Lung (tissue), 12 donors: ENCODE measurements around the gene TOMM5. TPM values are rescaled to one million over a fixed set of nuclear protein-coding genes. Genes with fewer than 3 reads are reported as not detected.

ENCODE experiments used
- ATAC-seq: fragments of 200-7000 bp; cut with Tn5 transposase; one replicate; pipeline ENCODE4 v1.9.1; 2020; ENCODE audit warnings: moderate number of reproducible peaks; ENCODE audit not compliant: insufficient read depth, low FRiP score
- DNase-seq, 3 donors: peaks; one replicate each; pipeline ENCODE4 v3.0.0-alpha.2; 2013 to 2017
- H3K27ac ChIP-seq, 2 donors: one replicate each; pipeline ENCODE4 v1.5.1; 2013; ENCODE audit warnings: mild to moderate bottlenecking in 2 of 2, moderate library complexity in 2 of 2, control low read depth in 1 of 2, inconsistent platforms in 1 of 2, low read depth in 1 of 2, low read length in 1 of 2
- H3K27me3 ChIP-seq, 3 donors: one replicate each; pipeline ENCODE4 v1.5.1; 2013; ENCODE audit warnings: low read length in 2 of 3; ENCODE audit not compliant: control insufficient read depth in 3 of 3, insufficient read depth in 3 of 3
- H3K36me3 ChIP-seq, 4 donors: one replicate each; pipeline ENCODE4 v1.5.1; 2013; ENCODE audit warnings: low read length in 4 of 4, mild to moderate bottlenecking in 1 of 4, moderate library complexity in 1 of 4; ENCODE audit not compliant: control insufficient read depth in 4 of 4, insufficient read depth in 4 of 4
- H3K4me1 ChIP-seq, 5 donors: one replicate each; pipeline ENCODE4 v1.5.1; 2013; ENCODE audit warnings: low read length in 5 of 5, mild to moderate bottlenecking in 2 of 5, moderate library complexity in 1 of 5; ENCODE audit not compliant: control insufficient read depth in 5 of 5, insufficient read depth in 5 of 5
- H3K4me3 ChIP-seq: one replicate; pipeline ENCODE4 v1.5.1; 2013; ENCODE audit warnings: mild to moderate bottlenecking, control low read depth, moderate library complexity
- H3K9ac ChIP-seq, 2 donors: one replicate each; pipeline ENCODE4 v1.5.1; 2013; ENCODE audit warnings: low read length in 2 of 2, control low read depth in 1 of 2; ENCODE audit not compliant: insufficient read depth in 1 of 2
- H3K9me3 ChIP-seq, 4 donors: one replicate each; pipeline ENCODE4 v1.5.1; 2013; ENCODE audit warnings: low read length in 3 of 4, mild to moderate bottlenecking in 1 of 4, moderate library complexity in 1 of 4; ENCODE audit not compliant: control insufficient read depth in 4 of 4, insufficient read depth in 3 of 4
- WGBS, 2 donors: extraction: QIAGEN DNeasy Blood & Tissue Kit; methylation state at CpG; one replicate each; pipeline ENCODE4 v1.1.7; 2013; 5-methylcytosine and 5-hydroxymethylcytosine counted together
- polyA plus RNA-seq, 2 donors: library from polyadenylated mRNA; stranded (reverse); fragments of 200-250 nt; gene quantifications; one replicate each; pipeline ENCODE4 v1.2.1, GENCODE V29; 2013
- total RNA-seq, 2 donors: library from RNA; depleted of rRNA in 1 of 2; stranded (reverse); fragments of >200 nt in 1 of 2; gene quantifications; one replicate each; pipeline ENCODE4 v1.2.1, GENCODE V29; 2014 to 2021
- TF ChIP-seq, protein P1 (sequence below): IDR thresholded peaks from 2 replicates; pipeline ENCODE4 v1.5.1; 2012; ENCODE audit warnings: mild to moderate bottlenecking; ENCODE audit errors: control extremely low read depth, extremely low read depth
- donor health status: control.
- donor health status: control.
- donor health status: Bipolar disorder and iron deficiency.
- donor health status: healthy.
- donor health status: DM: yes; HTN: yes; CAD: no.

The TOMM5 gene
- total and polyA plus RNA-seq, 4 donors, result 66.7 to 132 (median 89.8) TPM

DNA sequence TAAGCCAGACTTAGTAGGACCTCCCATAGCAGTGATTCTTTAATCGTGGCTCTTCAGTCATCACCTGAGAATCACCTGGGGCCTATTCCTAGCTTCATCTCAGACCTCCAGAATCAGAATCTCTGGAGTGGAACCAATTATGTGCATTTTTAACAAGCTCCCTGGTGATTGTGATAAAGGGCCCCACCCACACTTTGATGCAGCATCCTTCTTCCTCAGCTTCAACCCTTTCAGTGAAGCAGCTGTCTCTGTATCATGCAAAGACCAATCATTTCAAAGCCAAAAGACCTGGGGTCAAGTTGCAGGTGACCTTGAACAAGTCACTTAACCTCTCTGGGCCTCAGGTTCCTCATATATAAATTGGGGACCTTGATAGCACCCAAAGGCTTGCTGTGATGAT, 33.3 kb downstream of the TOMM5 start:
- WGBS, 2 donors, result 83 to 96% methylated on average over 1 of the region's 1 CpG
- TF ChIP-seq, protein P1, sequence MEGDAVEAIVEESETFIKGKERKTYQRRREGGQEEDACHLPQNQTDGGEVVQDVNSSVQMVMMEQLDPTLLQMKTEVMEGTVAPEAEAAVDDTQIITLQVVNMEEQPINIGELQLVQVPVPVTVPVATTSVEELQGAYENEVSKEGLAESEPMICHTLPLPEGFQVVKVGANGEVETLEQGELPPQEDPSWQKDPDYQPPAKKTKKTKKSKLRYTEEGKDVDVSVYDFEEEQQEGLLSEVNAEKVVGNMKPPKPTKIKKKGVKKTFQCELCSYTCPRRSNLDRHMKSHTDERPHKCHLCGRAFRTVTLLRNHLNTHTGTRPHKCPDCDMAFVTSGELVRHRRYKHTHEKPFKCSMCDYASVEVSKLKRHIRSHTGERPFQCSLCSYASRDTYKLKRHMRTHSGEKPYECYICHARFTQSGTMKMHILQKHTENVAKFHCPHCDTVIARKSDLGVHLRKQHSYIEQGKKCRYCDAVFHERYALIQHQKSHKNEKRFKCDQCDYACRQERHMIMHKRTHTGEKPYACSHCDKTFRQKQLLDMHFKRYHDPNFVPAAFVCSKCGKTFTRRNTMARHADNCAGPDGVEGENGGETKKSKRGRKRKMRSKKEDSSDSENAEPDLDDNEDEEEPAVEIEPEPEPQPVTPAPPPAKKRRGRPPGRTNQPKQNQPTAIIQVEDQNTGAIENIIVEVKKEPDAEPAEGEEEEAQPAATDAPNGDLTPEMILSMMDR, result no peak
- Histone ChIP-seq H3K27ac (no peak overlapping the region), H3K9me3 (peaks cover 0 to 2% (median 0%) of the 10 kb centered on the region in 4 donors), H3K4me1 (no peaks in the 10 kb centered on the region), H3K9ac (no peak overlapping the region), H3K36me3 (peaks cover 0 to 3% (median 0%) of the 10 kb centered on the region in 4 donors), H3K4me3 (no peak overlapping the region), H3K27me3 (no peaks in the 10 kb centered on the region)
- DNase-seq (no peak), ATAC-seq (no peak)

DNA sequence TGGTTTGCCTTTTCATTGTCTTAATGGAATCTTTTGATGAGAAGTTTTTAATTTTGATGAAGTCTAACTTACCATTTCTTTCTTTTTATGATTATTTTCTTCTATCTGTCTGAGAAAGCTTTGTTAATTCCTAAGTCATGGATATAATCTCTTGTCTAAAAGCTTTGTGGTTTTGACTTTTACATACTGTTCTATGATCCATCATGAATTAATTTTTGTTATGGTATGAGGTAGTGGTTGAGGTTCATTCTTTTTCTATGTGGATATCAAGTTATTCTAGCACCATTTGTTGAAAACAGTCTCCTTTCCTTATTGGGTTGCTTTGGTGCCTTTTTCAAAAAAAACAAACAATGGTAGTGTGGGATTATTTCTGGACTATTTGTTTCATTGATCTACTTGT, 36.6 kb downstream of the TOMM5 start:
- H3K4me1 ChIP-seq, result no peaks in the 10 kb centered on the region
- H3K36me3 ChIP-seq, result no peaks in the 10 kb centered on the region
- DNase-seq (no peak), ATAC-seq (no peak)
- no peaks in the 10 kb centered on the region for H3K27me3 ChIP-seq
- TF ChIP-seq, protein P1, result no peak
- H3K9ac ChIP-seq, result no peak overlapping the region
- H3K4me3 ChIP-seq, result no peak overlapping the region
- no peak overlapping the region for H3K27ac ChIP-seq
- H3K9me3 ChIP-seq, result no peaks in the 10 kb centered on the region

DNA sequence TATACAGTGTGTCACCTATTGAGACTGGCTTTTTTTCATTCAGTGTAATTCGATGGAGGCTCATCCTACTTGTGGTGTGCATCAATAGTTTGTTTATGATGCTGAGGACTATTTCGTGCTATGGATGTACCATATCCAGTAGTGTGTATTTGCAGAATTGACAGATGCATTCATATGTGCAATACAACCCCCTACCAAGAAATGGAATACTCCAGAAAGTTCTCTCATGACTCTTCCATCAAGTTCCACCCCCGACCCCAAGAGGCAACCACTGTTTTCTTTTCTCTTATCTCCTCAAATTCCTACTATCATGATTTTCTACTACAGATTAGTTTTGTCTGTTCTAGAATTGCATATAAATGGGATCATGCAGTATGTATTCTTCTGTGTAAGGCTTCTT, 38.1 kb downstream of the TOMM5 start:
- ATAC-seq (no peak), DNase-seq (no peak)
- H3K9ac ChIP-seq, result no peak overlapping the region
- H3K9me3 ChIP-seq, result no peaks in the 10 kb centered on the region
- H3K4me1 ChIP-seq, result no peaks in the 10 kb centered on the region
- H3K27ac ChIP-seq, result no peak overlapping the region
- H3K36me3 ChIP-seq, result no peaks in the 10 kb centered on the region
- TF ChIP-seq, protein P1, result no peak
- 93 to 96% methylated on average over 3 of the region's 3 CpGs for WGBS, 2 donors
- no peaks in the 10 kb centered on the region for H3K27me3 ChIP-seq
- H3K4me3 ChIP-seq, result no peak overlapping the region

DNA sequence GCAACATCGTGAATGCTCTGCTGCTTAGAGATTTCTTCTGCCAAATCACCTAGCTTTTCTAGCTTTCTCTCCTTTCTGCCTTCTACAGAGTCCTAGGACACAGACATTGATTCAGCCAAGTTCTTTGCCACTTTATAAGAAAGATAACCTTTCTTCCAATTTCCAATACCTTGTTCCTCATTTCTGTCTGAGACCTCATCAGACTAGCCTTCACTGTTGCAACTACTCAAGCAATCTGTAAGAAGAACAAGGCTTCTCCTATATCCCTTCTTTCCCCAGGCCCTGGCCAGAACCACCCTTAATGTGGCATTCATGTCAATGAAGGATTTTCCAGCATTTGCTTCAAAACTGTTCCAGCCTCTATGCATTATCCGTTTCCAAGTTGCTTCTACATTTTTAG, 40.5 kb downstream of the TOMM5 start:
- H3K27ac ChIP-seq, result no peak overlapping the region
- no peak overlapping the region for H3K9ac ChIP-seq
- TF ChIP-seq, protein P1, result no peak
- H3K4me1 ChIP-seq, result no peaks in the 10 kb centered on the region
- no peaks in the 10 kb centered on the region for H3K27me3 ChIP-seq
- WGBS, 2 donors, result 93 to 94% methylated on average over 2 of the region's 2 CpGs
- no peak for DNase-seq
- H3K36me3 ChIP-seq, result peaks cover 0 to 3% (median 0%) of the 10 kb centered on the region in 4 donors
- H3K9me3 ChIP-seq, result no peaks in the 10 kb centered on the region
- H3K4me3 ChIP-seq, result no peak overlapping the region
- ATAC-seq, result no peak
